Skeletal muscle satellite cell (primary cell): ENCODE data around the gene ZNF747. TPM values are rescaled to one million over a fixed set of nuclear protein-coding genes. Genes with fewer than 3 reads are reported as not detected.

Source experiments
- H3K27me3 ChIP-seq: 2 replicates; pipeline ENCODE4 v1.7.0; 2013; ENCODE audit warnings: low read length; ENCODE audit not compliant: control insufficient read depth, insufficient read depth
- H3K36me3 ChIP-seq: 2 replicates; pipeline ENCODE4 v1.7.0; 2013; ENCODE audit warnings: mild to moderate bottlenecking, control low read depth, low read length; ENCODE audit not compliant: insufficient read depth
- H3K4me1 ChIP-seq: 2 replicates; pipeline ENCODE4 v1.7.0; 2013; ENCODE audit warnings: low read length; ENCODE audit not compliant: control insufficient read depth, insufficient read depth
- H3K4me2 ChIP-seq: 2 replicates; pipeline ENCODE4 v1.7.0; 2013; ENCODE audit warnings: mild to moderate bottlenecking, low read length
- H3K4me3 ChIP-seq: 2 replicates; pipeline ENCODE4 v1.7.0; 2013; ENCODE audit warnings: low read length
- H3K9ac ChIP-seq: 2 replicates; pipeline ENCODE4 v1.7.0; 2013; ENCODE audit warnings: mild to moderate bottlenecking, low read depth, low read length, moderate library complexity
- H3K9me3 ChIP-seq: replicated peaks from 2 replicates; pipeline ENCODE4 v1.7.0; 2013; ENCODE audit warnings: mild to moderate bottlenecking, control low read depth, low read length
- small RNA-seq: library from RNA; depleted of rRNA; stranded (forward); fragments of <200 nt; gene quantifications from one replicate; pipeline ENCODE3, GENCODE V24; 2012

Gene ZNF747

GRCh38 chr16:30491744-30492308 is 42.8 kb downstream of the ZNF747 start:
- Histone ChIP-seq H3K36me3 (no peaks in the 10 kb centered on the region), H3K4me2 (no peak overlapping the region)

DNA sequence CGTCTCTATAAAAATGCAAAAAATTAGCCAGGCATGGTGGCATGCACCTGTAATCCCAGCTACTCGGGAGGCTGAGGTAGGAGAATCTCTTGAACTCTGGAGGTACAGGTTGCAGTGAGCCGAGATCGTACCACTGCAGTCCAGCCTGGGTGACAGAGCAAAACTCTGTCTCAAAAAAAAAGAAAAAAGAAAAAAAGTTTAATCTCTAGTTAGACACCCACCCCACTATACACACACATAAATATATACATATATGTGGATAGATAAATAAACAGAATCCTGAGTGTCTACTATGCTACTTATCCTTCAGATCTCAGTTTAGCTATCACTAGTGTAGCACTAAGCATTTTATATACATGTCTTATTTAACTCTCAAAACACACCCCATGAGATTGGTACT is 43.4 kb downstream of the ZNF747 start:
- no peak overlapping the region for H3K4me3 ChIP-seq
- H3K9ac ChIP-seq, result no peak overlapping the region
- no peaks in the 10 kb centered on the region for H3K36me3 ChIP-seq
- H3K9me3 ChIP-seq, result no peaks in the 10 kb centered on the region
- peaks cover 18% of the 10 kb centered on the region for H3K27me3 ChIP-seq
- no peak overlapping the region for H3K4me2 ChIP-seq
- H3K4me1 ChIP-seq, result peaks cover 6% of the 10 kb centered on the region

More at GRCh38 chr16:30491744-30492308, 42.8 kb downstream of the ZNF747 start:
- H3K4me3 ChIP-seq, result no peak overlapping the region
- peaks cover 6% of the 10 kb centered on the region for H3K4me1 ChIP-seq
- no peaks in the 10 kb centered on the region for H3K9me3 ChIP-seq
- H3K27me3 ChIP-seq, result peaks cover 14% of the 10 kb centered on the region
- H3K9ac ChIP-seq, result no peak overlapping the region

GRCh38 chr16:30490210-30490609 is 44.4 kb downstream of the ZNF747 start:
- Histone ChIP-seq H3K4me1 (peaks cover 6% of the 10 kb centered on the region), H3K9me3 (no peaks in the 10 kb centered on the region), H3K27me3 (peaks cover 18% of the 10 kb centered on the region), H3K4me3 (no peak overlapping the region), H3K36me3 (no peaks in the 10 kb centered on the region), H3K4me2 (no peak overlapping the region), H3K9ac (no peak overlapping the region)

DNA sequence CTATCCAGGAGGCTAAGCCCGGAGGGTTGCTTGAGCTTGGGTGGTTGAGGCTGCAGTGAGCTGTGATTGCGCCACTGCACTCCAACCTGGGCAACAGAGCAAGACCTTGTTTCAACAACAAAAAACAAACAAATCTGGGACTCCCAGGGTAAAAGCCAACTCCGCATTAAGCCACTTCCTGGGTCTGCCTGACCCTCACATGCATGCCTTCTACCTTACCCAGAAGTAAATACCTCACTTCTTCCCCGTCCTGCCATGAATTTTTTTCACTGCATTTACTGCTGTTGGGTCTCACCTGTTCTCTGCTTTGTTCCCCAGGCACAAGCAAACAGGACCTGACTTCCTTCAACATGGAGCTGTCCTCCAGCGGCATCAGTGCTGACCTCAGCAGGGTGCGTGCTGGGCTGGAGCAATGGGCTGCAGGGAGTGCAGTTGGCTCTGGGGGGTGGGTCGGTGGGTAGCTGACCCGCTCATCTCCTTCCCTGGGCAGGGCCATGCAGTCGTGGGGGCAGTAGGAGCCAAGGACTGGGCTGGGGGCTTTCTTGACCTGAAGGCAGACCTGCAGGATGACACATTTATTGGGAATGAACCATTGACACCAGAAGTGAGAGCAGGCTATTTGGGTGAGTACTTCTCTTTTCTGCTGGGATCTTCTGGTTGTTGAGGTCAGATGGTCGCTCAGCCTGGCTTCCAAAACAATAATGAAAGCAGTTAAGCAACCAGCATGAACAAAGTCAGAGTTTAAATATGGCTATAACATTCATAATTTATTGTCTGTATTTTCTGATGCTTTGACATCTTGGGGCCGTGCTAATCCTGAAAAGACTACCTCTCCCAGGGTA is 45.7 kb downstream of the ZNF747 start:
- no peak overlapping the region for H3K9ac ChIP-seq
- H3K4me3 ChIP-seq, result no peak overlapping the region
- H3K27me3 ChIP-seq, result peaks cover 9% of the 10 kb centered on the region
- H3K4me1 ChIP-seq, result peaks cover 6% of the 10 kb centered on the region
- H3K36me3 ChIP-seq, result no peaks in the 10 kb centered on the region
- no peak overlapping the region for H3K4me2 ChIP-seq
- H3K9me3 ChIP-seq, result no peaks in the 10 kb centered on the region

GRCh38 chr16:30485818-30486436 is 48.7 kb downstream of the ZNF747 start:
- Histone ChIP-seq H3K9ac (no peak overlapping the region), H3K36me3 (no peaks in the 10 kb centered on the region), H3K27me3 (peaks cover 18% of the 10 kb centered on the region)

GRCh38 chr16:30484887-30485286 is 49.8 kb downstream of the ZNF747 start:
- Histone ChIP-seq H3K4me2 (no peak overlapping the region), H3K36me3 (no peaks in the 10 kb centered on the region), H3K4me1 (no peaks in the 10 kb centered on the region), H3K9me3 (no peaks in the 10 kb centered on the region), H3K4me3 (no peak overlapping the region), H3K27me3 (peaks cover 26% of the 10 kb centered on the region), H3K9ac (no peak overlapping the region)

More at GRCh38 chr16:30485818-30486436, 48.7 kb downstream of the ZNF747 start:
- no peak overlapping the region for H3K4me3 ChIP-seq
- H3K4me1 ChIP-seq, result no peaks in the 10 kb centered on the region
- H3K4me2 ChIP-seq, result no peak overlapping the region
- no peaks in the 10 kb centered on the region for H3K9me3 ChIP-seq

GRCh38 chr16:30482366-30482765 is 52.3 kb downstream of the ZNF747 start:
- H3K36me3 ChIP-seq, result no peaks in the 10 kb centered on the region
- H3K4me1 ChIP-seq, result no peaks in the 10 kb centered on the region
- peaks cover 37% of the 10 kb centered on the region for H3K27me3 ChIP-seq

DNA sequence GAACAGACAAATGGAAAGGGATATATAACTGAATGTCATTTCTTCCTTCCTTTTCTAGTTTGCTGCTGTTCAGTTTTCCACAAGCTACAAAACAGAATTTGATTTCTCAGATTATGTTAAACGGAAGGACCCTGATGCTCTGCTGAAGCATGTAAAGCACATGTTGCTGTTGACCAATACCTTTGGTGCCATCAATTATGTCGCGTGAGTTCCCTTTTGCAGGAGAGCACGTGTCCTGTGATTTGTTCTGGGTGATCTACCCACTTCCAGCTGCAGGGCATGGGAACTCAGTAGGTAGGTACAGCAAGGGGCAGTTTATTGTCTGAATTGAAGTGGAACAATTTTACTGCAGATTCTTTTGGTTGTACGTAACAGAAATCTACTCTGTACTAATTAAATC is 53.3 kb downstream of the ZNF747 start:
- no peaks in the 10 kb centered on the region for H3K36me3 ChIP-seq
- H3K27me3 ChIP-seq, result peaks cover 41% of the 10 kb centered on the region
- H3K4me1 ChIP-seq, result no peaks in the 10 kb centered on the region

More at GRCh38 chr16:30482366-30482765, 52.3 kb downstream of the ZNF747 start:
- H3K4me2 ChIP-seq, result no peak overlapping the region
- no peaks in the 10 kb centered on the region for H3K9me3 ChIP-seq
- H3K9ac ChIP-seq, result no peak overlapping the region
- no peak overlapping the region for H3K4me3 ChIP-seq

More for the DNA sequence above, 53.3 kb downstream of the ZNF747 start:
- Histone ChIP-seq H3K9me3 (no peaks in the 10 kb centered on the region), H3K9ac (no peak overlapping the region), H3K4me2 (no peak overlapping the region), H3K4me3 (no peak overlapping the region)

Small RNA genes lying within 50 kb of the gene (small RNA-seq; reads per million reads assigned to genes)
- gene MIR4518, result not detected
- gene RNU7-61P, result not detected
